Naive B cell (primary cell): ENCODE results near the gene ERCC4. TPM values are rescaled to one million over a fixed set of nuclear protein-coding genes. Genes with fewer than 3 reads are reported as not detected.
"Not testable (repeated sequence)": the region's sequence is repeated elsewhere in the genome, so short reads cannot be mapped to it uniquely, and the experiment has no call there.

Source experiments
- ATAC-seq, 2 donors: fragments of 150-1000 bp; cut with Tn5 transposase; 2 replicates each; pipeline ENCODE4 v1.10.0; 2021; ENCODE audit warnings: low read depth in 2 of 2, mild to moderate bottlenecking in 2 of 2, moderate library complexity in 2 of 2
- DNase-seq: peaks from one replicate; pipeline ENCODE4 v3.0.0; 2022
- H3K27ac Mint-ChIP-seq, 6 donors: one replicate each; pipeline ENCODE4 v1.8.0; 2020 to 2022; ENCODE audit warnings: mild to moderate bottlenecking in 6 of 6, mixed read lengths in 6 of 6, moderate library complexity in 5 of 6, inconsistent platforms in 2 of 6
- H3K27me3 Mint-ChIP-seq, 3 donors: one replicate each; pipeline ENCODE4 v1.8.0; 2021 to 2022; ENCODE audit warnings: mixed read lengths in 3 of 3, mild to moderate bottlenecking in 1 of 3
- H3K36me3 Mint-ChIP-seq, 2 donors: one replicate each; pipeline ENCODE4 v1.8.0; 2020 to 2022; ENCODE audit warnings: mixed read lengths in 2 of 2, inconsistent platforms in 1 of 2, mild to moderate bottlenecking in 1 of 2
- H3K4me1 Mint-ChIP-seq, 3 donors: one replicate each; pipeline ENCODE4 v1.8.0; 2020 to 2022; ENCODE audit warnings: mixed read lengths in 3 of 3, inconsistent platforms in 1 of 3, mild to moderate bottlenecking in 1 of 3, moderate library complexity in 1 of 3
- H3K4me3 Mint-ChIP-seq, 8 donors: one replicate each; pipeline ENCODE4 v1.8.0; 2020 to 2022; ENCODE audit warnings: mild to moderate bottlenecking in 8 of 8, mixed read lengths in 8 of 8, moderate library complexity in 8 of 8, inconsistent platforms in 2 of 8
- H3K9me3 Mint-ChIP-seq, 7 donors: one replicate each; pipeline ENCODE4 v1.8.0; 2020 to 2022; ENCODE audit warnings: mixed read lengths in 7 of 7, mild to moderate bottlenecking in 5 of 7, inconsistent platforms in 2 of 7, moderate library complexity in 1 of 7
- polyA plus RNA-seq, 6 donors: library from polyadenylated mRNA; unstranded; fragments of 300-500 nt; fragmentation: Illumina TruSeq; gene quantifications; one replicate each; pipeline ENCODE4 v1.2.3, GENCODE V29; 2021; ENCODE audit warnings: low read depth in 6 of 6

The ERCC4 gene
- 10 to 100 TPM; 11.9 to 25.5 (median 15.0) TPM for polyA plus RNA-seq

DNA sequence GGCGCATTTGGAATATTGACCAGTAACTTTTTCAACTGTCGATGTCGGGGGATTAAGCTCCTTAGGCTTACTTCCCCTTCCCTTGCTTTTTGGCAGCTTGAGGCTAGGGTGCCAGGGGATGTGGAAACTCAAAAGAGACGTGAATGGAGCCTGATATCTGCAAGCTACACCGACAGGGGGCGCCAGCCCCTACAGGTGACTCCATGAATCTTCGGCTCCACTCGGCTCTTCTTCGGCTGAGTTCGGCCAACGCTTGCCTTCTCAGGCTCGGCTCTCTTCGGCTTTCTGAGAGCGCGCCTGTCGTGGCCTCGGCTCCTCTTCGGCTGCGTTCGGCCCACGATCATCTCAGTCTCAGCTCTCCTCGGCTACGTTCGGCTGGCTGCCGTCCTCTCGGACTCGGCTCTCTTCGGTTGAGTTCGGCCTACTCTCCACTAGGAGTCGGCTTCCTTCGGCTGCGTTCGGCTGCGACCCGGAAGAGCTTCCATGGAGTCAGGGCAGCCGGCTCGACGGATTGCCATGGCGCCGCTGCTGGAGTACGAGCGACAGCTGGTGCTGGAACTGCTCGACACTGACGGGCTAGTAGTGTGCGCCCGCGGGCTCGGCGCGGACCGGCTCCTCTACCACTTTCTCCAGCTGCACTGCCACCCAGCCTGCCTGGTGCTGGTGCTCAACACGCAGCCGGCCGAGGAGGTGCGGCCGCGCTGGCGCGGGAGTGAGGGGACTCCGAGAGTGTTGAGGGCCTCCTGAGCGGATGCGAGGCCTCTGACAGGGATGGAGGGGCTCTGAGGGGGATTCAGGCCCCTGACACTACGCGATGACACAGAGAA is at the start of gene ERCC4:
TSS of gene ERCC4 (plus strand) at position 472 of the 827 bp plus-strand sequence. CDS start at position 484, 12 bp downstream.
- Mint-ChIP-seq H3K4me3 (peak within 1 kb of the TSS; percentile 89 to 98 (median 94)), H3K27me3 (peaks cover 0 to 2% (median under 1%) of the 10 kb centered on the region in 3 donors), H3K9me3 (no peaks in the 10 kb centered on the region), H3K4me1 (peaks cover 20 to 26% (median 24%) of the 10 kb centered on the region in 3 donors), H3K27ac (peak within 1 kb of the TSS; percentile 41 to 96 (median 89)), H3K36me3 (no peaks in the 10 kb centered on the region)
- DNase-seq (peak; percentile 99), ATAC-seq (peak; percentile 94)

DNA sequence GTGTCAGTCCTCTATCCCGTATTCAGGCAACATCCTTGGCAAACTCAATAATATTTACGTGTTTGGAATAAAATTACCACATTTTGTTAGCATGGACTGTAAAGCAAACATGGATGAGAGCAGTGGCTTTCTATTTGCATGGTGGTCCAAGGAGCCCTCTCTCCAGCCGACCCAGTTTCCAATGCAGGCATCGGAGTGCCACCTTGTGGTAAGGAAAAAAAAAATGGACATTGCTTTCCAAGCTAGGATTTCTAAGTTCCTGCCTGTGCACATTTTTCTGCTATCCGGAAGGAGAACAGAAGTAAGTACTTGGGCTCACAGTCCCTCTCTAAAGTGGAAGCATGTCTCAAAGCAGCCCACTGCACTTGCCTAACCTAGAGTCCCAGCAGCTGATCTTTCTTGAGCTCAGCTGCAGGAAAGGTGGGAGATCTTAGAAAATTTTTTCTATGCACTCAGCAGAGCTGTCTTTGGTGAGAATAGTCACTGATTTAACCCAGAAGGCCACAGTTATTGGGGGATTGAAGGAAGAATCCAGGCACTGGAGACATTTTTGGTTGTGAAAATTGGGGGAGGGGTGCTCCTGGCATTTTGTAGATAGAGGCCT is 46.0 kb upstream of the ERCC4 start:
- no peak overlapping the region for H3K27ac Mint-ChIP-seq
- H3K4me3 Mint-ChIP-seq, result no peak overlapping the region
- no peaks in the 10 kb centered on the region for H3K4me1 Mint-ChIP-seq
- ATAC-seq (no peak), DNase-seq (no peak)
- no peaks in the 10 kb centered on the region for H3K36me3 Mint-ChIP-seq
- H3K27me3 Mint-ChIP-seq, result peaks cover 22 to 42% (median 24%) of the 10 kb centered on the region in 3 donors
- H3K9me3 Mint-ChIP-seq, result peaks cover 0 to 8% (median 2%) of the 10 kb centered on the region in 7 donors

DNA sequence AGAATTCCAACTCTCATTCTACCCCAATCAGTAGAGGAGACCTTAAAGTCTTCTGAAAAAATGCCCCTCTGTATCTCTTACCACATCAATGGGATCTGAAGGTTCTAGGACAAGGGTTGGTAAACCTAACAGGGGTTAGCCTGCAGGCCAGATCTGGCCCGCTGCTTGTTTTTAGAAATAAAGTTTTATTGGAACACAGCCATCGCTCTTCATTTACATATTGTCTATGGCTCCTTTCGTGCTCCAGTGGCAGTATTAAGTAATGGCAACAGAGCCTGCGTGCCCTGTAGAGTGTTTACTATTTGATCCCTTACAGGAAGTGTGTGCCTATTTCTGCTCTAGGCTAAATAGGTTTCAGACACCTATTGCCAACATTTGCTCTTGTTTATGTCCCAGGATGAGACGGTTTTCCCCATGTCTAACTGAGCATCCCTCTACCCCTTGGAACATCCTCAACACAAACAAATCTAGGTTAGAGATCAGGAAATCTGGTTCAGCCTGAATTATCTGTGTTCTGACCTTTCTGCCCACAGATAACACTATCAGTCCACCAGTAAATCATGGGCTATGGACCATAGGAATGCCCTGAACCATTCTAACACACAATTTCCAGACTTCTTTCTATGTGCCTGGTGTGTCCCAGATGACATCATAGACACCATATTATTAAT is 44.2 kb upstream of the ERCC4 start:
- H3K27ac Mint-ChIP-seq, result no peak overlapping the region
- DNase-seq (no peak), ATAC-seq (no peak)
- H3K9me3 Mint-ChIP-seq, result peaks cover 0 to 7% (median 2%) of the 10 kb centered on the region in 7 donors
- H3K36me3 Mint-ChIP-seq, result no peaks in the 10 kb centered on the region
- peak overlapping the region in 1 of 8 donors; percentile 8 for H3K4me3 Mint-ChIP-seq
- peaks cover 12 to 35% (median 18%) of the 10 kb centered on the region in 3 donors for H3K27me3 Mint-ChIP-seq
- H3K4me1 Mint-ChIP-seq, result no peaks in the 10 kb centered on the region

DNA sequence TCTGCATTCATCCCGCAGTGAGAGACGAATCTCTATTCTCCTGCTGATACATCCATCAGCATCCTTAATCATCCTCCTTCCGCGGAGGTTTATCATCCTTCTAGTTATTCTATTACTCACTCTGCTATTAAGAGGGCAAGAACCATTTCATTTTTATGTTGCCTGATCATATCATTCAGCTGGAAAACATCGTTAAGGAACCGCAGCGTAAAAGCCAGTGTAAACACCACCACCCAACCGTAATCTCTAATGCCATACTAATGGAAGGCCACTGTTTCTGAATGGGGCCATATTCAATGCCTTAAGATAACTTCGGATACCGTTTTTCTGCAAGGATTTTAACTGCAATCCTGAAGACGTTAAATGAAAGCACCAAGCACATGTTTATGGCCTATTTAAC is 36.7 kb upstream of the ERCC4 start:
- H3K4me3 Mint-ChIP-seq, result no peak overlapping the region
- H3K36me3 Mint-ChIP-seq, result no peaks in the 10 kb centered on the region
- DNase-seq (no peak), ATAC-seq (no peak)
- no peak overlapping the region for H3K27ac Mint-ChIP-seq
- peaks cover 12 to 37% (median 31%) of the 10 kb centered on the region in 3 donors for H3K27me3 Mint-ChIP-seq
- no peaks in the 10 kb centered on the region for H3K4me1 Mint-ChIP-seq
- H3K9me3 Mint-ChIP-seq, result peaks cover 0 to 10% (median 7%) of the 10 kb centered on the region in 7 donors

DNA sequence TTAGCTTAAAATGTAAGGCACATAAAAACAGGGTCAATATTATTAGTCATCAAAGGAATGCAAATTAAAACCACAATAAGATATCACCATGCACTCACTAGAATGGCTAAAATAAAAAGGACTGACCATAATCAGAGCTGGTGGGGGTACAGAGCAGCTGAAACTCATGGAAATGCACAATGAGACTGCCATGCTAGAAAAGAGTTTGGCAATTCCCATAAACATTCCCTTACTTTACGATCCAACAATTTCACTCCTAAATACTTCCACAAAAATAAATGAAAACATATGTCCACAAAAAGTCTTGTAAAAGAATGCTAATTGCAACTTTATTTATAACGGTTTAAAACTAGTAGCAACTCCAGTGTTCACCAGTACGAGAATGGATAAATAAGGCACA is 36.1 kb upstream of the ERCC4 start:
- DNase-seq, result no peak
- Mint-ChIP-seq H3K9me3 (peaks cover 0 to 15% (median 7%) of the 10 kb centered on the region in 7 donors), H3K27ac (no peak overlapping the region), H3K4me3 (no peak overlapping the region), H3K27me3 (peaks cover 12 to 37% (median 29%) of the 10 kb centered on the region in 3 donors), H3K4me1 (no peaks in the 10 kb centered on the region), H3K36me3 (no peaks in the 10 kb centered on the region)
- ATAC-seq, result no peak

DNA sequence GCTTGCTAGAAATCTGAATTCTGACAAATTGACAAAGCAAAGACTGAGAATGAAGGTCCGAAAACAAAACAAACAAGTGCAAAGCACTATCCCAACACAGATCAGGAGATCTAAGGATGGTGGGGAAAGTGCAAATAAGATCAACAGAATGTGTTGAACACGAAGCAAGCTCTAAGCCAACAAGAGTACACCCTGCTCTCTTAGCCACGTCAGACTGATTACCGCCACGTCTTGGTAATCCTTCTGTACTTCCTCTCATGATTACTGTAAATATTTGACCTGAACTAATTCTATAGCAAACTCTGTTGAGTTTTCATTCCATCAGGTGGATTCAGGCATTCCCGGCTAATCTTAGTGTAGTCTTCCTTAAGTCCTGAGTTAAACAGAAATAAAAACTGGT is 34.3 kb upstream of the ERCC4 start:
- H3K27ac Mint-ChIP-seq, result no peak overlapping the region

DNA sequence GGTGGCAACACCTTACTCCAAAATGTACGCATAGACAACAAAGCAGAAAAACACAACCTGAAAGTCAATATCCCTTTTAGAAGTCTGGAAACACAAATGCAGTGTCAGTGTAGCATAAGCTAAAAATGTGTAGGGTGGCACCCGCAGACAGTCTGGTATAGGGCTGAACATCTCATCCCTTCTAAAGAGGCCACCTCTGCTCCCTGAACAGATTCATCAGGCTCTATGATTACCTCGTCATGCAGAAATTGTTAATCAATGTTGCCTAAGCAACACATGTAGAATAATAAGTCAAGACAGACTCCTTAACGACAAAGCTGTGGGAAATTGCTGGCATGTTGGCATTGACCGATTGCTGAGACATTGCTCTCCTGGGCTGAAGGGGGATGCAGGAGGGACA is 33.3 kb upstream of the ERCC4 start:
- Mint-ChIP-seq H3K4me1 (no peaks in the 10 kb centered on the region), H3K27me3 (peaks cover 12 to 46% (median 36%) of the 10 kb centered on the region in 3 donors), H3K9me3 (peaks cover 3 to 15% (median 14%) of the 10 kb centered on the region in 7 donors), H3K36me3 (no peaks in the 10 kb centered on the region), H3K27ac (no peak overlapping the region), H3K4me3 (no peak overlapping the region)
- ATAC-seq, result no peak
- no peak for DNase-seq

More for the DNA sequence above, 34.3 kb upstream of the ERCC4 start:
- no peak overlapping the region for H3K4me3 Mint-ChIP-seq
- no peak for ATAC-seq
- peaks cover 3 to 15% (median 14%) of the 10 kb centered on the region in 7 donors for H3K9me3 Mint-ChIP-seq
- H3K4me1 Mint-ChIP-seq, result no peaks in the 10 kb centered on the region
- no peak for DNase-seq
- peaks cover 12 to 46% (median 36%) of the 10 kb centered on the region in 3 donors for H3K27me3 Mint-ChIP-seq
- H3K36me3 Mint-ChIP-seq, result no peaks in the 10 kb centered on the region

DNA sequence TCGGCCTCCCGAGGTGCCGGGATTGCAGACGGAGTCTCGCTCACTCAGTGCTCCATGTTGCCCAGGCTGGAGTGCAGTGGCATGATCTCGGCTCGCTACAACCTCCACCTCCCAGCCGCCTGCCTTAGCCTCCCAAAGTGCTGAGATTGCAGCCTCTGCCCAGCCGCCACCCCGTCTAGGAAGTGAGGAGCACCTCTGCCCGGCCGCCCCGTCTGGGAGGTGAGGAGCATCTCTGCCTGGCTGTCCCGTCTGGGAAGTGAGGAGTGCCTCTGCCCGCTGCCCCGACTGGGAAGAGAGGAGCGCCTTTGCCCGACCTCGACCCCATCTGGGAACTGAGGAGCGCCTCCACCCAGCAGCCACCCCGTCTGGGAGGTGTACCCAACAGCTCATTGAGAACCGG is 30.6 kb upstream of the ERCC4 start:
- Mint-ChIP-seq H3K9me3 (peaks cover 3 to 15% (median 14%) of the 10 kb centered on the region in 7 donors), H3K27ac (peak overlapping the region in 1 of 6 donors; percentile 77), H3K27me3 (peaks cover 12 to 54% (median 43%) of the 10 kb centered on the region in 3 donors)
- not testable (repeated sequence) for ATAC-seq, H3K4me1 Mint-ChIP-seq, H3K36me3 Mint-ChIP-seq, DNase-seq, H3K4me3 Mint-ChIP-seq

DNA sequence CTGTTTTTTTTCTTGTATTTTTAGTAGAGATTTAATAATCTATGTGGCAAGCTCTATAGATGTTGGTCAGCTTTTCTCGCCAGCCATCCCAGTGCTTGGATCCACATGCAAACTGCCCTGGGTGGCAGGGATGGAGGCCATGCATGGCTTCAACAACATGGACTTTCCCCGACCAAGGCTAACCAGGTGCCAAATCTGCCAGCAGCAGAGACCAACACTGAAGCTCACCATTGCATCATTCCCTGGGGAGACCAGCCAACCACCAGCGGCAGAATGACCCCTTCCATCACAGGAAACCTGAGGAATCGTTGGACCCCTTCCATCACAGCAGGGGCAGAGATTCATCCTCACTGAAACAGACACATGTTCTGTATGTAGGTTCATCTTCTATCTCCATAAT is 27.7 kb upstream of the ERCC4 start:
- H3K4me3 Mint-ChIP-seq, result no peak overlapping the region
- H3K4me1 Mint-ChIP-seq, result no peaks in the 10 kb centered on the region
- no peaks in the 10 kb centered on the region for H3K36me3 Mint-ChIP-seq

DNA sequence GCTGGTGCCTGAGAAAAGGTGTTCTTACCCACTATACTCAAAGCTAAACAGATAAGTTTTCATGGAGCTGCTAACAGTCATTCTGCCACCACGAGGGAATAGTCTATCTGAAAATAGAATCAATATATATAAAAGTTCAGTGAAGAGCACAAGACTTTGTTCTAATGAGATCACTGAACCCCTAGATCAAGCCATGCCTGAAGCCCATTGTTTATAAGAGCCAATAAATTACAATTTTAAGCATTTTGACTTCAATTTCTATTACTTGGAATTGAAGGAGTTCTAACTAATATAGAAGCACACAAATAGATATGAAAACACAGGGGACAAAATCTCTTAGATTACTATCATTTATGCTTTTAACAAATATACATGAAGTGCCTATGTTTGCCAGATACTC is 24.4 kb upstream of the ERCC4 start:
- H3K36me3 Mint-ChIP-seq, result no peaks in the 10 kb centered on the region
- peaks cover 8 to 34% (median 25%) of the 10 kb centered on the region in 3 donors for H3K27me3 Mint-ChIP-seq
- H3K4me3 Mint-ChIP-seq, result no peak overlapping the region
- H3K9me3 Mint-ChIP-seq, result peaks cover 0 to 10% (median 4%) of the 10 kb centered on the region in 7 donors
- H3K27ac Mint-ChIP-seq, result no peak overlapping the region
- H3K4me1 Mint-ChIP-seq, result no peaks in the 10 kb centered on the region
- no peak for DNase-seq
- ATAC-seq, result no peak

More for the DNA sequence above, 27.7 kb upstream of the ERCC4 start:
- H3K9me3 Mint-ChIP-seq, result peaks cover 6 to 25% (median 11%) of the 10 kb centered on the region in 7 donors
- DNase-seq (no peak), ATAC-seq (no peak)
- peaks cover 1 to 42% (median 31%) of the 10 kb centered on the region in 3 donors for H3K27me3 Mint-ChIP-seq
- no peak overlapping the region for H3K27ac Mint-ChIP-seq

DNA sequence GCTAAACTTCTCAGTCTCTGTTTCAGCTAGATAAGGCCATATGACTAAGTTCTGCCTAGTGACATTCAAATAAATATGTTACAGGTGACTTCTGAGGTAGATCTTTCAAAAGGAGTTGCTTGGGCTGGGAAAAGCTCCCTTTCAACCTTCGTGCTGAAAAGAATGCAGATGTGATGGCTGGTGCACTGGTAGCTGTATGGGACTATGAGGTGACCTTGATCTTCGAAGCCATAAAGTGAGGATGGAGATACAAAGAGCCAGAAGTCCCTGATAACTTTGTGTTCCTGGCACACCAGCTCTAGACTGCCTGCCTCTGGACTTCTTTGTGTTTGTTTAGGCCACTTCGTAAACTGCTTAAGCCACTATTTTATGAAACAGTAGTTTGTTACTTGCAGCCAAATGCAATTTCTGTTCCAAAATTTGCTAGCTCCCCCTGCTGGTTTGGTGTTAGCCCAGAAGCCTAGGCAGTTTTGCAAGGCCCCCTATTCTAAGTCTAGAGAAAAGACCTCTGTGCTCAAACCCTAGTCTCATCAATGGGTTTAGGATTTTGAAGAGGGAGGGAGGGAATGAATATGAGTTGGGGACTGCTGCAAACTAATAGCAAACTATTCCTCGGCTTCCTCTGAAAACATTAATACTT is 23.3 kb upstream of the ERCC4 start:
- Mint-ChIP-seq H3K27ac (no peak overlapping the region), H3K4me1 (no peaks in the 10 kb centered on the region), H3K4me3 (no peak overlapping the region), H3K36me3 (no peaks in the 10 kb centered on the region), H3K9me3 (peaks cover 4 to 17% (median 7%) of the 10 kb centered on the region in 7 donors), H3K27me3 (peaks cover 14 to 35% (median 25%) of the 10 kb centered on the region in 3 donors)
- DNase-seq (no peak), ATAC-seq (no peak)

DNA sequence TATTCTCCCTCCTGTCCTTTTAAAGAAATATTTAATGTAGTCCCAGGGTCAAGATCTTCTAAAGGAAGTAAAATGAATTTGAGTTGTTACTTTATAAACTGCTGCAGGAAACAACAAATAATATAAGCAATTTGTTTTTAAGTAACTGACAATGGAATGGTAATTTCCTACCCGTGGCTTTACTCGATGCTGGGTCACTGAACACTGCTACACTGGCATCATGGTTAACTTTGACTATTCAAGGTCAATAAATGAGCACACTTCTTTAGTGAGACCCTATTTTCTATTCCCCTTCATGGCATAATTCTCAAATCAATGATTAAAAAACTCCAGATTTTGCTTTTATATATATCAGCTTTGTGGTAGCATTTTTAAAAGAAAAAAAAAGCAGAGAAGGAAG is 22.1 kb upstream of the ERCC4 start:
- Mint-ChIP-seq H3K4me3 (no peak overlapping the region), H3K9me3 (peaks cover 6 to 29% (median 10%) of the 10 kb centered on the region in 7 donors), H3K27ac (no peak overlapping the region), H3K4me1 (no peaks in the 10 kb centered on the region), H3K36me3 (no peaks in the 10 kb centered on the region), H3K27me3 (peaks cover 21 to 36% (median 27%) of the 10 kb centered on the region in 3 donors)
- ATAC-seq, result no peak
- no peak for DNase-seq

DNA sequence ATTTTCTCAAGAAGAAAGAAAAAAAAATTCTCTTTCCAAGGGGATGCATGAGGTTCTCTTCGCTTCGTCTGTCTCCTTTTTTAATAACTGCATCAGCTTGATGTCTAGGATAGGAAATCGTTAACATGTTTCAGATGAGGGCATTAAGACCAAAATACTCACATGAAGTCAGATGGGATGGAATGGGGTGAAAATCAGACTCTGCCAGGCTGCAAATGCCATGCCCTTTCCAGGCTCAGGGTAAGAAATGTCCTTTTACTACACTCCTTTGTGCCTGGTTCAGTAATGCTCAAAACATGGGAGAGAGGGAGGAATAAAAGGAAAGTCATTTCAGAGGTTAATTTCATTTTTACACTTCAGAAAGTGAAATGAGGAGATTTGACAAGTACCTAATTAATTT is 21.7 kb upstream of the ERCC4 start:
- Mint-ChIP-seq H3K36me3 (no peaks in the 10 kb centered on the region), H3K4me3 (no peak overlapping the region), H3K27ac (no peak overlapping the region), H3K9me3 (peaks cover 6 to 29% (median 10%) of the 10 kb centered on the region in 7 donors), H3K27me3 (peaks cover 25 to 37% (median 27%) of the 10 kb centered on the region in 3 donors), H3K4me1 (no peaks in the 10 kb centered on the region)
- no peak for ATAC-seq
- no peak for DNase-seq
